ENCODE results near the gene PLCD4.

DNA sequence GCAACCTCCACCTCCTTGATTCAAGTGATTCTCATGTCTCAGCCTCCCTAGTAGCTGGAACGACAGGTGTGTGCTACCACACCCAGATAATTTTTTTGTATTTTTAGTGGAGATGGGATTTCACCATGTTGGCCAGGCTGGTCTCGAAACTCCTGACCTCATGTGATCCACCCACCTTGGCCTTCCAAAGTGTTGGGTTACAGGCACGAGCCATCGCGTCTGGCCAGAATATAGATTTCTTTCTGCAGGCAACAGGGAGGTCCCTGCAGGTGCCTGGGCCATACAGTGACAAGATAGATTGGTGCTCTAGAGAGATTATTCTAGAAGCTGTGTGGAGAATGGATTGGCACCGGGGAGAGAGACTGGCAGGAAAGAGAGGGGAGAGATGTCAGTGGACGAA is 13.3 kb downstream of the PLCD4 start:
- no peak for TF ChIP-seq EP300 (conservative IDR thresholded peaks at IDR 0.05; ENCODE audit: poor library complexity, severe bottlenecking)
- no peak for TF ChIP-seq EZH2 (IDR thresholded peaks at IDR 0.05; ENCODE audit: borderline replicate concordance, insufficient read depth, low read length, poor library complexity, severe bottlenecking)
- TF ChIP-seq, protein P1, sequence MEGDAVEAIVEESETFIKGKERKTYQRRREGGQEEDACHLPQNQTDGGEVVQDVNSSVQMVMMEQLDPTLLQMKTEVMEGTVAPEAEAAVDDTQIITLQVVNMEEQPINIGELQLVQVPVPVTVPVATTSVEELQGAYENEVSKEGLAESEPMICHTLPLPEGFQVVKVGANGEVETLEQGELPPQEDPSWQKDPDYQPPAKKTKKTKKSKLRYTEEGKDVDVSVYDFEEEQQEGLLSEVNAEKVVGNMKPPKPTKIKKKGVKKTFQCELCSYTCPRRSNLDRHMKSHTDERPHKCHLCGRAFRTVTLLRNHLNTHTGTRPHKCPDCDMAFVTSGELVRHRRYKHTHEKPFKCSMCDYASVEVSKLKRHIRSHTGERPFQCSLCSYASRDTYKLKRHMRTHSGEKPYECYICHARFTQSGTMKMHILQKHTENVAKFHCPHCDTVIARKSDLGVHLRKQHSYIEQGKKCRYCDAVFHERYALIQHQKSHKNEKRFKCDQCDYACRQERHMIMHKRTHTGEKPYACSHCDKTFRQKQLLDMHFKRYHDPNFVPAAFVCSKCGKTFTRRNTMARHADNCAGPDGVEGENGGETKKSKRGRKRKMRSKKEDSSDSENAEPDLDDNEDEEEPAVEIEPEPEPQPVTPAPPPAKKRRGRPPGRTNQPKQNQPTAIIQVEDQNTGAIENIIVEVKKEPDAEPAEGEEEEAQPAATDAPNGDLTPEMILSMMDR (IDR thresholded peaks at IDR 0.05; ENCODE audit: poor library complexity, severe bottlenecking): no peak
- TF ChIP-seq RAD21 (conservative IDR thresholded peaks at IDR 0.05): no peak
- TF ChIP-seq POLR2AphosphoS5 (IDR thresholded peaks at IDR 0.05): no peak

Measured in neural cell (in vitro differentiated cells).